GM19025 (cell line): Measurements from ENCODE around the gene AP3S2.
A peak's percentile ranks its signal among the peaks of the same experiment; 100 is the strongest.
"Not testable (repeated sequence)": the region's sequence is repeated elsewhere in the genome, so short reads cannot be mapped to it uniquely, and the experiment has no call there.

Source experiments
- ATAC-seq: cut with Tn5 transposase; IDR thresholded peaks from one replicate; pipeline ENCODE4 v1.9.1; 2021; ENCODE audit warnings: mild to moderate bottlenecking, low read depth, moderate library complexity; ENCODE audit not compliant: unreplicated experiment

AP3S2 gene

DNA sequence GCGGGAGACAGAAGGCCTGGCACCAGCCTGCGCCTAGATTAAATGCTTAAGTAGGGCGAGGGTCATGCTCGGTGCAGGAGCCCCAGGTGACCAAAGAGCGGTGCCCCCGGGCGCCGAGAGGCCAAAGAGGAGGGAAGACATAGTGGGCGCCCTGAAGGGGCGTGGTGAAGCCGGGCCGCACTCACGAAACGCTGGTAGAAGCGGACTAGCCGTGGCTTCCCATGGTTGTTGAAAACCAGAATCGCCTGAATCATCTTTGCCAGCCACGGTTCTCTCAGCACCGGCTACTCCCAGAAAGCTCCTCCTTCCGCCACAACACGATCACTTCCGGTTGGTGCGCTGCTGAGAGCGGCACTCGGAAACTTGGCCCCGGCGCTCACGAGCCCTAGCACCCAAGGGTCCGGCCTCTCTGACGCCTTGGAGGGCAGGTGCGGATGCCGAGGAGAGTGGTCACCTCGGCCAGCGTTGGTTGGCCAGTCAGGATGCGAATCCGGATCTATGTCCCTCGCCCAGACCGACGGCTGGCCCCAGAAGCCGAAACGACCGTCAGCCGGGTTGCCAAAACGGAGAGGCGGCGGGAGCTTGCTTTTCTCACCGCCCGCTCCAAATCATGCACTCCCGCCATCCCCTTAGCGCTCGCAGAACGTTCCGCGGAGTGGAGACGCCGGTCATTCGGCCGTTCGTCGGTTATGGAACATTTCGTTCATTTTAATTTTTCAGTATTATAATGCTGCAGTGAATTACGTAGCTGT, at the start of gene AP3S2:
Gene AP3S2 (minus strand): TSS at position 299 of the 752 bp plus-strand sequence. CDS start 45 bp downstream, at position 254.
- ATAC-seq: peak; percentile 90

DNA sequence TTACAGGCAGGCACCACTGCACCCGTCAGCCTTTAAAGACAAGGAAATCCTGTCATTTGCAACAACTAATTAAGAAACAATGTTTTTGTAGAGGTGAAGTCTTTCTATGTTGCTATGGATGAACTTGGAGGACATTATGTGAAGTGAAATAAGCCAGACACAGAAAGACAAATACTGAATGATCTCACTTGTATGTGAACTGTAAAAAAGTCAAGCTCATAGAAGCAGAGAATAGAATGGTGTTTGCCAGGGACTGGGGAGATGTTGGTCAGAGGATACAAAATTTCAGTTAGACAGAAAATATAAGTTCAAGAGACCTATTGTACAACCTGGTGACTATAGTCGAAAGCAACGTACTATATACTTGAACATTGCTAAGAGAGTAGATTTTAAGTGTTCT, 46.1 kb upstream of the AP3S2 start:
- ATAC-seq: no peak

DNA sequence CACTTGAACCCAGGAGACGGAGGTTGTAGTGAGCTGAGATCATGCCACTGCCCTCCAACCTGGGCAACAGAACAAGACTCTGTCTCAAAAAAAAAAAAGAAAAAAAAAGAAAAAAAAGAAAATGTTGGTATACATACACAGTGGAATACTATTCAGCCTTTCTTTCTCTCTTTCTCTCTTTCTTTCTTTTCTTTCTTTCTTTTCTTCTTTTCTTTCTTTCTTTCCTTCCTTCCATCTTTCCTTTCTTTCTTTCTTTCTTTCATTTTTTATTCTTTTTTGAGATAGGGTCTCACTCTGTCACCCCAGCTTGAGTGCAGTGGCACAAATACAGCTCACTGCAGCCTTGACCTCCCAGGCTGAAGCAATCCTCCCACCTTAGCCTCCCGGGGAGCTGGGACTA, 45.6 kb upstream of the AP3S2 start:
- not testable (repeated sequence) for ATAC-seq

DNA sequence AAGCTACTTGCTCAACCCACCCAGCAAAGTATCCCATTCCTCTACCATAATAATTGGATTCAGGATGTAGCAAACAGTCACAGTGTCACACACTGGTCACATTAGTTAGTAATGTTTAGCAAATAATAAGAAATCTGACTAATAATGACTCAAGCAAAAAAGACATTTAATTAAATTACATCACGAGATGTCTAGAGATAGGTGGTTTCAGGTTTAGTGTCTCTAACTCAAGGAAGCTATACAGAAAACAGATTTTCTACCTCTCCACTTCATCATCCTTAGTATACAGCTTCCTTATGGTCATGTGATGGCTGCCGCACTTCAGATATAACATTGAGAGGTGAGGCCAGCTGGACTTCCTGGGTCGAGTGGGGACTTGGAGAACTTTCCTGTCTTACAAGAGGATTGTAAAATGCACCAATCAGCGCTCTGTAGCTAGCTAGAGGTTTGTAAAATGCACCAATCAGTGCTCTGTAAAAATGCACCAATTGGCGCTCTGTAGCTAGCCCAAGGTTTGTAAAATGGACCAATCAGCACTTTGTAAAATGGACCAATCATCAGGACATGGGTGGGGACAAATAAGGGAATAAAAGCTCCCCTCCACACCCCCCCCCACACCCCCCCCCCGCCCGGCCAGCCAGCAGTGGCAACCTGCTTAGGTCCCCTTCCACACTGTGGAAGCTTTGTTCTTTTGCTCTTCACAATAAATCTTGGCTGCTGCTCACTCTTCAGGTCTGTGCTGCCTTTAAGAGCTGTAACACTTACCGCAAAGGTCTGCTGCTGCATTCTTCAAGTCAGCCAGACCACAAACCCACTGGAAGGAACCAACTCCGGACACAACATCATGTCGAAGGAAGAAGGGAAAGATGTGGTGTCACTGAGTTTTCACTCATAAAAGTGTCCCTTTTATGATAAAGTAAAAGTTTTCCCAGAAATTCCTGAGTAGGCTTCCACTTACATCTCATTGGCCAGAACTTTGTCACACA, 43.9 kb upstream of the AP3S2 start:
- ATAC-seq: no peak

DNA sequence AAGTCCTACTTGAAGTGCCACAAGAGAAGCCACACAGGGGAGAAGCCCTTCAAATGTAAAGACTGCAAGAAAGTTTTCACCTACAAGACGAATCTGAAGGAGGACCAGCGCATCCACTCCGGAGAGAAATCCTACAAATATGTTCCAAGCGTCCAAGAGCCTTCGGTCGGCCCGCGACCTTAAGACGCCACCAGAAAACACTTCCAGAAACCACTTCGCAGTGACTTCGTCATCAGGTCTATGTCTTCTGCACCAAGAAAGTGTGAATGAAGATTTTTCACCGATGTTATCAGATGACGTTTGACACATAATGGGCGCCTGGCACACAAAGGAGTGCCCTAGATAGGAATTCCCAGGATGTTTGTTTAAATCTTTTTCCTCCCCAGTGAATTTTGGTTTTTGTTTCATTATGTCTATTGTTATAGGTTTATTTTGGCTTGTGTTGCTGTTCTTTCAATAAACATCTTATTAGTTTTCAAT, 43.0 kb upstream of the AP3S2 start:
- ATAC-seq: no peak

DNA sequence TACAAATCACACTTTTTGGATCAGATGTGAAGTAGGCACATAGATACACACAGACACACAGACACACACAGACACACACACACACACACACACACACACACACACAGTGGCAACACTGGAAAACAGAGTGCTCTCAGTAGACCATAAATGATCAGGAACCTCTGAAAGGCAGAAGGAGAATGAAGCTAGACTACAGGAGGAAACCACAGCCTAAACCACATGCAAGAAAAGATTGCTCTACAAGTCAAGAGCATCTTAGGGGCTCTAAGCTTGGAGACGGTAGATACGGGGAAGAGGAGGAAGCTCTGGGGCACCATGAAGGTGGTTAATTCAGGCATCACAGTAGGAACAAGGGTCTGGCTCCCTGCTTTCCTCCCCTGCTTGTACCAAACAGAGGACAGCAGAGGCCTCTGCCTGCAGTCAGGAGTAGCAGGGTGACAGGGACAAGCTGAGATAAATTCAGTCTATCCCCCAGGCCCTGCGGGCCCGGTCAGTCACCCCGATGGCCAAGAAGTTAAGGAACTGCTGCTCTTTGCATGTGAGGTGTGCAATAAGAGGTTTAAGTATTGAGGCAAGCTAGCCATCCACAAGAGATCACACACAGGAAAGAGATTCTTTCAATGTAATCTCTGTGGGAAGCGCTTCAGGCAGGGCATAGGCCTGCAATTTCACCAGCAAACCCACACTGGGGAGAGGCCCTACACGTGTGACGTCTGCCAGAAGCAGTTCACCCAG, 42.4 kb upstream of the AP3S2 start:
- ATAC-seq: no peak

DNA sequence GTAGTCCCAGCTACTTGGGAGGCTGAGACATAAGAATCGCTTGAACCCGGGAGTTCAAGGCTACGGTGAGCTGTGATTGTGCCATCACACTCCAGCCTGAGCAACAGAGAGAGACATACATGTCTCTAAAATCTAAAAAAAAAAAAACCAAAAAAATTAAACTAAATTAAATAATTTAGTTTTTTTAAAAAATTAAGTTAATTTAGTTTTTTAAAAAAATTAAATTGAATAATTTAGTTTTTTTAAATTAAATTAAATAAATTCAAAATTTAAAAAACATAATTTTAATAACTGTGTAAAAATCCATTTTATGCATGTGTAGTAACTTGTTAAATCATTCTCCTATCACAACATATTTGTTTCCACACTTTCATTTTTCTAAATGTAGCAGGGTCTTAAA, 39.1 kb upstream of the AP3S2 start:
- ATAC-seq: no peak

DNA sequence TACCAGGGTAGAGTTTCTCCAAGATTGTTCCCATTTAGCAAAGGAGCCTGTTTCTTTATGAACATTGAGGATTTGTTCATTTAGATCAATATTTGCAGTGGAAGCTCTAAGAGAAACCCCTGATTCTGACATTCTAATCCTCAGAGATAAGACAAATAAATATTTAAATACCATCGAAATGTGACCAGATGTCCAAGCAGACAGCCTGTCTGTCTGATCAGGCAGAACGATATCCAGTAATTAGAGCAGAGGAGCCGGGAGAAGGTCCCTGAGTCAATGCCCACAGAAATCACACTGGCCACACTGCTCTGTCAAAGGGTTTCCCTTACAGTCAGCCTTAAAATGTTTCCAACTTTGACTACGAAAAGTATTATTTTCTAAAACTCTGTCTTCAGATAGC, 34.6 kb upstream of the AP3S2 start:
- ATAC-seq: no peak

DNA sequence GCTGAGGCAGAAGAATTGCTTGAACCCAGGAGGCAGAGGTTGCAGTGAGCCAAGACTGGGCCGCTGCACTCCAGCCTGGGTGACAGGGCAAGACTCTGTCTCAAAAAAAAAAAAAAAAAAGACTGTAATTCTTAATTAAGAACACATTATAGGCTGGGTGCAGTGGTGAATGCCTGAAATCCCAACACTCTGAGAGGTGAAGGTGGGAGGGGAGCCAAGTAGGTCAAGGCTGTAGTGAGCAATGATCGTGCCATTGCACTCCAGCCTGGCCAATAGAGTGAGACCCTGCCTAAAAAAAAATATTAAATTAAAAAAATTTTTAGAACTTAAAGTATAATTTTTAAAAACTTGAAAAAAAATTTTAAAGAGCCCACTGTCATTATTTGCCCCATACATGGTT, 32.4 kb upstream of the AP3S2 start:
- no peak for ATAC-seq

DNA sequence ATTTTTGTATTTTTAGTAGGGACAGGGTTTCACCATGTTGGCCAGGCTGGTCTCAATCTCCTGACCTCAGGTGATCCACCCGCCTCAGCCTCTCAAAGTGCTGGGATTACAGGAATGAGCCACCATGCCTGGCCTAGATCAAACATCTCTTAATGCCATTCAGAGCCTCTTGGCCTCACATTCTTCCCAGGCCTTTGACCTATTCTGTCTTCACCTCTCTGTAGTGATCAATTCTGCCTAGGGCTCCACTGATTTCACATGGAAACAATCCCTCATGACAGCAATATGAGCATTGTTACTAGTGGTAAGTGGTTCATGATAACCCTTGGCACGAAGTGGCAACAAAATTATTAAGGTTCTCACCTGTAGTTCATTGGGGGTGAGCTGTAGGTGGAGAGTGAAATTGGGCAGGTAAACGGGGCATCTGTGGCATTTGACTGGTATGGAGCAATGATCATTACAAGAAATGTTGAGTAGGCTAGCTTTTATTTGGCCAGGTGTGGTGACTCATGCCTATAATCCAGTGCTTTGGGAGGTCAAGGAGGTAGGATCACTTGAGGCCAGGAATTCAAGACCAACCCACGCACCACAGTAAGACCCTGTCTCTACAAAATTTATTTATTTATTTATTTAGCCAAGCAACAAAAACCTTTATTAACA, 23.8 kb upstream of the AP3S2 start:
- ATAC-seq: no peak

DNA sequence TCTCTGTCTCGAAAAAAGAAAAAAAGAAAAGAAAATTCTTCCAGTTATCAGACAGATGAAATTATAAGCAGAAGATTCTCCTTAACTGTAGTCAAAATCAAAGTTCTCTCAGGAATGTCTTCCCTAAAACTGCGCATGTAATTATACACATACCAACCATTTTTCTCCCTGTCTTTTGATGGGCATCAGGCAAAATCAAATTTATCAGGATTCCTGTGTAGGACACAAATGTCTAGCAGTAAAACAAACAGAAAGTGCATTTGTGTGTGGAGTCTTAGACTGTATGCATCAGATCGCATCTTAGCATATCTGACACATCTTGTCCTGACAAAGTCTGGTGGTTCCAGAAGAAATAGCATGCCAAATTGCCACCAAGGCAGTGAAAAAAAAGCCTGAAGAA, 22.9 kb upstream of the AP3S2 start:
- no peak for ATAC-seq

DNA sequence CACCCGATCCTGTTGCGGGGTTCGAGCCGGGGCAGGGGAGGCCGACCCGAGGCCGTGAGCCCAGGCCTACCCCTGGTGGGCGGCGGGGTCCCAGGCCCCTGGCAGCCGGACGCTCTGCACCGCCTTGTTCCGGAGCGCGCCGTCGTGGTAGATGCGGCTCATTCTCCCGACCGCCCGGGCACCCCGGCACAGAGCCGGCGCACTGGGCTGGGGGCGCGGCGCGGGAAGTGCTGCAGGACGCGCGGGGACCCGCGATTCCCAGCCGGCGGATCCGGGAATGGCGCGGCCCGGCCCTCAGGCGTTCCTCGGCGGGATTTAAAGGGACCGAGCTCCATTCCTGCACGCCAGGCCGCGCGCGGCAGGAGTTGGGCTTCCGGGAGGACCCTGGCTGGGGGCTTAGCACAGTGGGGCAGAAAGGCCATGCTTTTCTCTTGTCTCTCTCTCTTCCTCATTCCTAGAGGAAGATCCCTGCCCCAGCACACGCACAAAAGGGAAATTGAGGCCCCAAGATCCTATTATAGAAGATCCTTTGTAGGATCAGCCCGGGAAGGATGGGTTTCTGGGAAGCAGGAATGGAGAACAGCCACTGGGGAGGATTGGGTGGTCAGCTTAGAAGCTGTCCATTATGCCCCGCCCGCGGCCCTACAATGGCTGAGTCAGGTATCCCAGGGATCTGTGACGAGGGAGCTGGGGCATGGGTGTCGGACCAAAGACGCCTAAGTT, 19.0 kb upstream of the AP3S2 start, which contains the start of gene ARPIN:
Gene ARPIN (minus strand): TSS at position 279 of the 723 bp plus-strand sequence. CDS start 117 bp downstream, at position 162.
- ATAC-seq: no peak

DNA sequence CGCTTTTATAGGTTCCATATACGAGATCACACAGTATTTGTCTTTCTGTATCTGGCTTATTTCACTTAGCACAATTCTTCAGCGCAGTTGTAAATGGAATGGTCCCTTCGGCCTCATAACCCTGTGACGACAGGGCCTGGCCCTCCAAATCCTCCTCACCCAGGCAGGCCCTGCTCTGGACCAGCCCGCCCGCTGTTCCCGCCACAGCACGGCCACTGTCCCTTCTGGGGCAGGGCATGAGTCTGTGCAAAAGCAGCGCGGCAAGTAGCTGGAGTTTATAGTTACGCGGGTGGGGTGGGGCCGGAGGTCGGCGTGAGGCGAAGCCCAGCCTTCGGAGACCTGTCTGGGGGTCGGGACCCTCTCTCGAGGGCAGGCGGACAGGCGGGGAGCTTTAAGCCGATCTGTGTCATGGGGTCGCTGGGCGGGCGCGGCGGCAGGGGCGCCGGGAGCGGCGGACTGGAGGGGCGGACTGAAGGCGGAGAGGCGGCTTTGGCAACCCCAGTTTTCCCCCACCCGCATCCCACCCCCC, 18.4 kb upstream of the AP3S2 start:
- no peak for ATAC-seq

DNA sequence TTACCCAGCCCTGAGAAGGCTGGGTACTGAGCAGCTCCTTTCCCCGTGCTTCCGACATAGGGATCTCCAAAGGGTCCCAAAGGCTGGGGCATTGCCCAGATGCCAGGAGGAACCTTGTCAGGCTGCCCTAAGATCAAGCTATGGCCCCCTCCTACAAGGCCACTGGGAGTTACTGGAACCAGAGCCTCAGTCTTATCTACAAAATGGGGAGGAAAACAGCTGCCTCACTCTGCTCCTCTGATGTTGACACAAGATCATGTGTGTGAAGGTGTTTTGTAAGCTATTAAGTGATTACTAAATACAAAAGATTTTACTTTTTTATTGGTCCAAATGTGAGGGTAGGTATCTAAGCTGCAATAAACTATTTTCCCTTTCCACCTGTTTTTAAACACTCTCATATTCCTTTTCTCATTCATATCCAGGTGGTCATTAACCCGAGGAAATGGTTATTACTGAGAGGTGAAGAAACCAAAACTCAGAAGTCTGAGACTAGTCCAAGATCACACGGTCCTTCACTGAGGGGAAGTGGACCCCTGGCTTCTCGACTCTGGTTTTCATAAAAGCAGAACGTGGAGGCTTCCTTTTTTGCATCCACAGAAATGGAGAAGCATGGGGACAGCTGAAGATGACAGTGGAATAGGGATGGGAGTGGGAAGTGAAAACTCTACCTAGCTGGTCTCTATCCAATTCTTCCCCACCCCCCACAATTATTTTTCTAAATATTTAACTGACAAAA, 17.3 kb upstream of the AP3S2 start:
- no peak for ATAC-seq

DNA sequence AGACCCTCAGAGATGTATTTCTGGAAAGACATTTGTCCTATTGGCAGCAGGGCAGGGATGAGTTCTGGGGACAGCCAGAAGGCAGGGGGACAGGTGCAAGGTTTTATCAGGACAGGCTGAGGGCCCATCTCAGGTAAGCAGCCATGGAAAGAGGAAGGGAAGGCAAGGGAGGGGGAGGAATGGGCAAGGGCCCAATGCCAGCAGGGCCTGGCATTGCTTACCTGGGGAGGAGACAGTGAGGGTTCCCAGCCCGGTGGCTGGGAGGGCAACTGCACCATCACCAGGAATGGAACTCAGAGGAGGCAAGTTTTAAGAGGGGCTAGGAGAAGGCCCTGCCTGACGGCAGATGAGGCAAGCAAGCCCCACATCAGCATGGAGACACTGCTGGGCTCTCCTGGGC, 15.8 kb upstream of the AP3S2 start:
- ATAC-seq: no peak

DNA sequence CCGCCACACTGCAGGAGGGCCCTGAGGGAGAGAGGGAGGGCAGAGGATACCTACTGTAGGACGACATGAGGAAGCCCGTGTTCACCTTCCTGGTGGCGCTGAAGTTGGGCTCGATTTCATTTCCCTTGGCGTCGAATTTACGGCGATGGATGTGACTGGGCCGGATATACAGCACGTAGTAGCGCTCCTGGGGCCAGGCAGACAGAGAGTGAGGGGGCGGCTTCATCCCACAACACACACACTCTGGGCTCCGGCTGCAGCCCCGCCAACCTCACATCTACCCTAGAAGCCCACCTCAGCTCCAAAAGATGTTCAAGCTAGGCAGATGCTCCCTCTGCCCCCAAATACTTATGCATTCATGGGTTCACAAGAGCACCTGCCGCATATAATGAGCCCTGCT, 14.4 kb upstream of the AP3S2 start:
- ATAC-seq: no peak

DNA sequence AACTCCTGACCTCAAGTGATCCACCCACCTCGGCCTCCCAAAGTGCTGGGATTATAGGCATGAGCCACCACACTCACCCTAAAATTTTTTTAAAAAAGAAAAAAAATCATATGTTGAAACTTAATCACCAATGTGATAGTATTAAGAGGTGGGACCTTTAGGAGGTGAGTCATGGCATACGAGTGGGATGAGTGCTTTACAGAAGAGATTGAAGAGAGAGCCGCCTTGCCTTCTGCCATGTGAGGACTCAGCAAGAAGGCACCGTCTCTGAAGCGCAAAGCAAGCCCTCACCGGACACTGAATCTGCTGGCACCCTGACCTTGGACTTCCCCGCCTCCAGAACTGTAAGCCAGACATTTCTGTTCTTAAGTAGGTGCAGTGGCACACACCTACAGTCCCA, 13.5 kb upstream of the AP3S2 start:
- ATAC-seq: no peak

DNA sequence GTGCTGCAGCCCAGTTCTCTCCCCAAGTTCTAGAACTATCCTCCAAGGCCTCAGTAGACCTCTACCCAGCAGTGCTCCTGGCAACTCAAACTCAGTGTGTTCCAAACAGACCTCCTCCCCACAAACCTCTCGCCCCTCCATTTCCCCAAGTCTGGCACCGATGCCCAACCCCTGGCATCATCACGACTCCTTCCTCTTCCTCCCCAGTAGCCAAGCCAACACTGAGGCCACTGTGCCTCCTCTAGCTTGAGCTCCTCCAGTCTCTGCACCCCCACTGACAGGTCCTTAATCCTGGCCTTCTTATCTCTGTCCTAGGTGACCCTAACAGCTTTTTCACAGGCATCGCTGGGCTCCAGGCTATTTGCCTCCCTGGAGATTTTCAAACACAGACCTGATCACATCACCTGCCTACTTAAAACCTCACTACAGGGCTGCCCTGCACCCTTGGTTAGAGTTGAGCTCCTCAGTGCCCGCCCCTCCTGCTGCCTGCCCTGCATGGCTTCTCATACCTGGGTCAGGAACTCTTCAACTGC, 12.1 kb upstream of the AP3S2 start:
- no peak for ATAC-seq
